Body of pancreas (tissue), 4 donors: ENCODE measurements around the gene GAN.

Experiments used
- POLR2A ChIP-seq, 3 donors: fragments of 450-650 bp; IDR thresholded peaks; one replicate each; pipeline ENCODE4 v1.6.1; 2016; ENCODE audit warnings: antibody characterized with exemption in 3 of 3, mild to moderate bottlenecking in 2 of 3
- TF ChIP-seq, protein P1 (sequence below), 7 experiments: fragments of 450-650 bp in 4 of 7; fragments of 200-600 bp in 3 of 7; sonication (generic) in 3 of 7; IDR thresholded peaks; one replicate each; pipeline ENCODE4 v1.5.1; 2016 to 2019; ENCODE audit warnings: antibody characterized with exemption in 7 of 7

DNA sequence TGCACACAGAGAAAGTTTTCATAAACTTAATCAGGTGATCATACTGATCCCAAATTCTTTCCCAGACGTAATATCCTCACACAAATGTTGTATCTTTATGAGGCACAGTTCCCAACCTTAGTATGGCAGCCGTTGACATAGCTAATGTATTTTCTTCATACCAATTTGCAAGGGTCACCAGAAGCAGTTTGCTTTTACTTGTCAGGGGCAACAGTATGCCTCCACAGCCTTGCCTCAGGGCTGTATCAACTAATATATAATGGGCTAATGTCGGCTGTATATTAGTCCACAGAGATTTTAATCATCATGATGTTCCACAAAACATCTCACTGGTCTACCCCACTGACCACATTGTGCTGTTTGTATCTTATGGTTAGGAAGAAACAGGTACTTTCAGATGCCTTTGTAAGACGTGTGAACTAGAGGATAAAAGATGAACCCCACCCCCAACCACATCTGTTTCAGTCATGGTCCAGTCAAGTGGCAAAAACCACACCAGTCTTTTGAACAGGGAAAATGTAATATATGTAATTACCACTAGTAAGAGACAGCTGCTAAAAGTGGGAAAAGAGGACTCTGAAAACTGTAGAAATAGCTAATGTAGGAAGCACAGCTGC is 55.2 kb downstream of the GAN start:
- TF ChIP-seq, protein P1, sequence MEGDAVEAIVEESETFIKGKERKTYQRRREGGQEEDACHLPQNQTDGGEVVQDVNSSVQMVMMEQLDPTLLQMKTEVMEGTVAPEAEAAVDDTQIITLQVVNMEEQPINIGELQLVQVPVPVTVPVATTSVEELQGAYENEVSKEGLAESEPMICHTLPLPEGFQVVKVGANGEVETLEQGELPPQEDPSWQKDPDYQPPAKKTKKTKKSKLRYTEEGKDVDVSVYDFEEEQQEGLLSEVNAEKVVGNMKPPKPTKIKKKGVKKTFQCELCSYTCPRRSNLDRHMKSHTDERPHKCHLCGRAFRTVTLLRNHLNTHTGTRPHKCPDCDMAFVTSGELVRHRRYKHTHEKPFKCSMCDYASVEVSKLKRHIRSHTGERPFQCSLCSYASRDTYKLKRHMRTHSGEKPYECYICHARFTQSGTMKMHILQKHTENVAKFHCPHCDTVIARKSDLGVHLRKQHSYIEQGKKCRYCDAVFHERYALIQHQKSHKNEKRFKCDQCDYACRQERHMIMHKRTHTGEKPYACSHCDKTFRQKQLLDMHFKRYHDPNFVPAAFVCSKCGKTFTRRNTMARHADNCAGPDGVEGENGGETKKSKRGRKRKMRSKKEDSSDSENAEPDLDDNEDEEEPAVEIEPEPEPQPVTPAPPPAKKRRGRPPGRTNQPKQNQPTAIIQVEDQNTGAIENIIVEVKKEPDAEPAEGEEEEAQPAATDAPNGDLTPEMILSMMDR (IDR thresholded peaks at IDR 0.05) = no peak
- TF ChIP-seq POLR2A (IDR thresholded peaks at IDR 0.05) = no peak
